B cell (primary cell): ENCODE results near the gene SFR1. TPM values are rescaled to one million over a fixed set of nuclear protein-coding genes. Genes with fewer than 3 reads are reported as not detected.
A peak's percentile ranks its signal among the peaks of the same experiment; 100 is the strongest.

Experiments used
- ATAC-seq: fragments of 200-7000 bp; cut with Tn5 transposase; one replicate; pipeline ENCODE4 v1.10.0; 2021; ENCODE audit warnings: low read depth, mild to moderate bottlenecking, moderate number of reproducible peaks, moderate library complexity
- CTCF ChIA-PET: fragments of 350-600 bp; sonication (Branson Sonifier 250); formaldehyde crosslinking; loops from one replicate; lab custom pipeline; 2021; ENCODE audit warnings: antibody characterized with exemption, inconsistent platforms; lab: Charles Lee
- POLR2A ChIA-PET: fragments of 350-600 bp; sonication (Branson Sonifier 250); formaldehyde crosslinking; loops from one replicate; lab custom pipeline; 2021; ENCODE audit warnings: antibody characterized with exemption; lab: Charles Lee
- DNase-seq: peaks from one replicate; pipeline ENCODE4 v3.0.0; 2013
- H2AFZ ChIP-seq: 2 replicates; pipeline ENCODE4 v1.6.1; 2012; ENCODE audit warnings: mild to moderate bottlenecking, low read depth, low read length; ENCODE audit not compliant: insufficient read depth, poor library complexity, severe bottlenecking
- H3K27ac ChIP-seq, 2 donors: 1 replicate in 1 of 2; 2 replicates in 1 of 2; pipeline ENCODE4 v1.5.1; 2012 to 2013; ENCODE audit warnings: low read length in 2 of 2, mild to moderate bottlenecking in 2 of 2, moderate library complexity in 1 of 2
- H3K27me3 ChIP-seq, 4 experiments: fragments of 200-600 bp in 1 of 4; sonication (generic) in 1 of 4; replicated peaks in 1 of 4; 1 replicate in 2 of 4; 2 replicates in 2 of 4; pipeline versions ENCODE4 v1.6.1 to v1.7.0; 2013 to 2016; ENCODE audit warnings: low read length in 3 of 4, mild to moderate bottlenecking in 2 of 4, mixed read lengths in 1 of 4, moderate library complexity in 1 of 4; ENCODE audit not compliant: insufficient read depth in 4 of 4, control insufficient read depth in 3 of 4; ENCODE audit errors: control extremely low read depth in 1 of 4
- H3K36me3 ChIP-seq, 2 experiments: replicated peaks in 1 of 2; 1 replicate in 1 of 2; 2 replicates in 1 of 2; pipeline versions ENCODE4 v1.6.1 to v1.7.1; 2013; ENCODE audit warnings: low read length in 1 of 2; ENCODE audit not compliant: insufficient read depth in 2 of 2, control insufficient read depth in 1 of 2; ENCODE audit errors: control extremely low read depth in 1 of 2, extremely low read depth in 1 of 2
- H3K4me1 ChIP-seq, 2 donors: fragments of 200-600 bp in 1 of 2; sonication (generic) in 1 of 2; 1 replicate in 1 of 2; 2 replicates in 1 of 2; pipeline versions ENCODE4 v1.5.1 to v1.6.1; 2013 to 2017; ENCODE audit warnings: low read length in 2 of 2; ENCODE audit not compliant: control insufficient read depth in 2 of 2, insufficient read depth in 2 of 2
- H3K4me2 ChIP-seq: replicated peaks from 2 replicates; pipeline ENCODE3; 2012; ENCODE audit warnings: mild to moderate bottlenecking, low read depth, low read length; ENCODE audit not compliant: poor library complexity, severe bottlenecking
- H3K4me3 ChIP-seq, 5 experiments: fragments of 200-600 bp in 1 of 5; sonication (generic) in 1 of 5; 1 replicate in 3 of 5; 2 replicates in 2 of 5; pipeline versions ENCODE4 v1.5.1 to v1.7.0; 2011 to 2016; ENCODE audit warnings: low read length in 4 of 5, mild to moderate bottlenecking in 4 of 5, low read depth in 2 of 5, control low read depth in 1 of 5, moderate library complexity in 1 of 5; ENCODE audit not compliant: insufficient read depth in 1 of 5; ENCODE audit errors: control extremely low read depth in 1 of 5, extremely low read depth in 1 of 5
- H3K79me2 ChIP-seq: fragments of 200-600 bp; sonication (generic); one replicate; pipeline ENCODE4 v1.6.0; 2016; ENCODE audit warnings: low read length; ENCODE audit not compliant: control insufficient read depth, insufficient read depth
- H3K9ac ChIP-seq: fragments of 200-600 bp; sonication (generic); 2 replicates; pipeline ENCODE4 v1.6.1; 2017; ENCODE audit warnings: mild to moderate bottlenecking, low read length, moderate library complexity
- H3K9me3 ChIP-seq, 3 donors: one replicate each; pipeline versions ENCODE4 v1.6.1 to v1.7.1; 2013; ENCODE audit warnings: low read length in 2 of 3; ENCODE audit not compliant: control insufficient read depth in 2 of 3, insufficient read depth in 1 of 3; ENCODE audit errors: control extremely low read depth in 1 of 3
- H4K20me1 ChIP-seq: 2 replicates; pipeline ENCODE4 v1.6.0; 2012; ENCODE audit warnings: mild to moderate bottlenecking, low read length; ENCODE audit not compliant: insufficient read depth, control insufficient read depth, poor library complexity, severe bottlenecking
- H3K27ac Mint-ChIP-seq: one replicate; pipeline ENCODE4 v1.8.0; 2021; ENCODE audit warnings: mixed read lengths
- H3K27me3 Mint-ChIP-seq: one replicate; pipeline ENCODE4 v1.8.0; 2021; ENCODE audit warnings: mixed read lengths
- H3K4me1 Mint-ChIP-seq: one replicate; pipeline ENCODE4 v1.8.0; 2021; ENCODE audit warnings: mixed read lengths
- H3K4me3 Mint-ChIP-seq: one replicate; pipeline ENCODE4 v1.8.0; 2021; ENCODE audit warnings: mixed read lengths
- H3K9me3 Mint-ChIP-seq: one replicate; pipeline ENCODE4 v1.8.0; 2022; ENCODE audit warnings: mixed read lengths; ENCODE audit not compliant: insufficient read depth
- EZH2 ChIP-seq: IDR thresholded peaks from 2 replicates; pipeline ENCODE4 v1.6.1; 2012; ENCODE audit warnings: borderline replicate concordance, low read depth, mild to moderate bottlenecking, moderate library complexity, low read length; ENCODE audit not compliant: insufficient read depth, poor library complexity, severe bottlenecking
- WGBS: methylation state at CpG from one replicate; pipeline ENCODE4 v1.1.5; 2013; ENCODE audit warnings: missing lambda C conversion rate; ENCODE audit not compliant: insufficient coverage; 5-methylcytosine and 5-hydroxymethylcytosine counted together
- intact Hi-C: fragments of 100-400 bp; cut with micrococcal nuclease; formaldehyde crosslinking; loops from one replicate; pipeline ENCODE4 v1.10.0; 2022
- polyA minus RNA-seq: library from RNA; depleted of rRNA, polyadenylated mRNA; stranded (reverse); fragments of >200 nt; gene quantifications from 2 replicates; pipeline ENCODE4 v1.2.3, GENCODE V29; 2012
- polyA plus RNA-seq: library from polyadenylated mRNA; depleted of rRNA; stranded (reverse); fragments of >200 nt; gene quantifications from 2 replicates; pipeline ENCODE4 v1.2.3, GENCODE V29; 2012
- total RNA-seq, 2 donors: library from RNA; stranded (reverse); fragments of 120-200 nt in 1 of 2; gene quantifications; 1 replicate in 1 of 2; 2 replicates in 1 of 2; pipeline versions ENCODE4 v1.2.3 to v1.2.4, GENCODE V29; 2013 to 2022
- TF ChIP-seq, protein P1 (sequence below): fragments of 200-600 bp; IDR thresholded peaks from one replicate; pipeline ENCODE4 v1.8.0; 2022; ENCODE audit warnings: antibody characterized with exemption, mild to moderate bottlenecking

SFR1 gene, protein sequence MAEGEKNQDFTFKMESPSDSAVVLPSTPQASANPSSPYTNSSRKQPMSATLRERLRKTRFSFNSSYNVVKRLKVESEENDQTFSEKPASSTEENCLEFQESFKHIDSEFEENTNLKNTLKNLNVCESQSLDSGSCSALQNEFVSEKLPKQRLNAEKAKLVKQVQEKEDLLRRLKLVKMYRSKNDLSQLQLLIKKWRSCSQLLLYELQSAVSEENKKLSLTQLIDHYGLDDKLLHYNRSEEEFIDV
- 15.1 and 15.3 TPM in 2 replicates for total RNA-seq
- 16.5 TPM for total RNA-seq (2013)
- polyA plus RNA-seq, result 6.2 and 8.1 TPM in 2 replicates
- 4.8 and 6.5 TPM in 2 replicates for polyA minus RNA-seq

DNA sequence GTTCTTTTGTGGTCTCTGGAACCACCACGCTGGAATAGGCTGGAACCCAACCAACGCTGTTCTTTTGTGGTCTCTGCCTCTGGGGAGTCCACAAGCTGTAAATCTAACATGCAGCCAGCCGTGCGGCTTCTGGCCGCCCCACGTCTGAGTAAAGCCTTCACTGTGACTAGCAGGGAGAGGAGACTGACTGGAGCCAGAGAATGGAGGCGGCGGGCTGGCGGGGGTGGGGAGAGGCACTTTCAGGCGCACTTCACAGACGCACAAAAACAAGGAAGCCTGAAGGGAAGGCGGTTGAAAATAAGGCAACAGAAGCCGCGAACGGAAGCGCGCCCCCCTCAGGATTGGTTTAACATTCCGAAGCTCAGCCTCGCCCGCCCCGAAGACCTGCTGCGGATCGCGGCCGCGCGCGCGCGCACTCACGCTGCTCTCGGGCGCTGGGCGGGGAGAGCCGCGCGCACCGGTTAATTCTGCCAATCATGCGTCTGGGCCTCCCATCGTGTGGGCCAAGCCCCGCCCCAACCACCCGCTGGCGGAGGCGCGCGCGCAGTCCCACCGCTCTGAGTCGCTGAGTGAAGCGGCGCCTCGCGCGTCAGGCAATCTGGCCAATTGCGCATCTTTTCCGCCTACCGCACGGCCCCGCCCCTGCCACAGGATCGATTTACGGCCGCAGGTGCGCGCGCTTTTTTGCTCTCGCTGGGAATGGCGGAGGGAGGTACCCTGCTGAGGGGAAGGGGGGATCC, at the start of gene SFR1:
TSS of gene SFR1 (plus strand) at position 687 of the 740 bp plus-strand sequence. CDS start at position 700, 13 bp downstream.
- no peaks in the 10 kb centered on the region for H3K9me3 Mint-ChIP-seq
- CTCF ChIA-PET, result interaction anchor here (0.6 to 3.4 kb wide), 22 partner anchors 9 to 737 kb away, joined by 3 to 14 read pairs (median 4); partner anchors contain the start of genes GSTO1 and ITPRIP
- TF ChIP-seq EZH2, result no peak
- TF ChIP-seq, protein P1, sequence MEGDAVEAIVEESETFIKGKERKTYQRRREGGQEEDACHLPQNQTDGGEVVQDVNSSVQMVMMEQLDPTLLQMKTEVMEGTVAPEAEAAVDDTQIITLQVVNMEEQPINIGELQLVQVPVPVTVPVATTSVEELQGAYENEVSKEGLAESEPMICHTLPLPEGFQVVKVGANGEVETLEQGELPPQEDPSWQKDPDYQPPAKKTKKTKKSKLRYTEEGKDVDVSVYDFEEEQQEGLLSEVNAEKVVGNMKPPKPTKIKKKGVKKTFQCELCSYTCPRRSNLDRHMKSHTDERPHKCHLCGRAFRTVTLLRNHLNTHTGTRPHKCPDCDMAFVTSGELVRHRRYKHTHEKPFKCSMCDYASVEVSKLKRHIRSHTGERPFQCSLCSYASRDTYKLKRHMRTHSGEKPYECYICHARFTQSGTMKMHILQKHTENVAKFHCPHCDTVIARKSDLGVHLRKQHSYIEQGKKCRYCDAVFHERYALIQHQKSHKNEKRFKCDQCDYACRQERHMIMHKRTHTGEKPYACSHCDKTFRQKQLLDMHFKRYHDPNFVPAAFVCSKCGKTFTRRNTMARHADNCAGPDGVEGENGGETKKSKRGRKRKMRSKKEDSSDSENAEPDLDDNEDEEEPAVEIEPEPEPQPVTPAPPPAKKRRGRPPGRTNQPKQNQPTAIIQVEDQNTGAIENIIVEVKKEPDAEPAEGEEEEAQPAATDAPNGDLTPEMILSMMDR, result peak; percentile 70
- Histone ChIP-seq H3K36me3 (peaks cover 0 to 3% of the 10 kb centered on the region in 2 experiments), H3K9ac (peak within 1 kb of the TSS; percentile 100), H3K4me1 (peaks cover 10 to 13% of the 10 kb centered on the region in 2 donors), H3K27me3 (no peaks in the 10 kb centered on the region), H3K4me2 (peak within 1 kb of the TSS; percentile 91), H3K9me3 (no peaks in the 10 kb centered on the region), H3K79me2 (peaks cover 3% of the 10 kb centered on the region), H3K4me3 (peak within 1 kb of the TSS; percentile 73 to 100 (median 97)), H2AFZ (peak within 1 kb of the TSS; percentile 87), H4K20me1 (no peaks in the 10 kb centered on the region), H3K27ac (peak within 1 kb of the TSS; percentile 98 to 99)
- ATAC-seq, result peak; percentile 89
- H3K27me3 Mint-ChIP-seq, result no peaks in the 10 kb centered on the region
- intact Hi-C loops, result loop anchor here (1.0 to 5.0 kb wide), 12 partner anchors 111 to 1204 kb away; partner anchors contain the start of genes ATP5MK, CFAP43, CFAP58 and CNNM2
- POLR2A ChIA-PET, result interaction anchor here (0.6 to 2.5 kb wide), 6 partner anchors 135 to 217 kb away, joined by 3 to 12 read pairs (median 3); partner anchors contain the start of genes ITPRIP and SLK
- DNase-seq, result peak; percentile 100
- peak within 1 kb of the TSS; percentile 99 for H3K27ac Mint-ChIP-seq
- peaks cover 19% of the 10 kb centered on the region for H3K4me1 Mint-ChIP-seq
- H3K4me3 Mint-ChIP-seq, result peak within 1 kb of the TSS; percentile 96
- under 1% methylated on average over 67 of the region's 67 CpGs for WGBS
